Measurements from ENCODE around the gene CHI3L1.

Gene CHI3L1

GRCh38 chr1:203133970-203134725 is 52.4 kb downstream of the CHI3L1 start:
- DNase-seq (ENCODE audit: low read depth) = no peak

GRCh38 chr1:203131548-203132200 is 54.8 kb downstream of the CHI3L1 start:
- no peak for DNase-seq (ENCODE audit: low read depth)

GRCh38 chr1:203130358-203130985 is 56.0 kb downstream of the CHI3L1 start:
- no peak for DNase-seq (ENCODE audit: low read depth)

DNA sequence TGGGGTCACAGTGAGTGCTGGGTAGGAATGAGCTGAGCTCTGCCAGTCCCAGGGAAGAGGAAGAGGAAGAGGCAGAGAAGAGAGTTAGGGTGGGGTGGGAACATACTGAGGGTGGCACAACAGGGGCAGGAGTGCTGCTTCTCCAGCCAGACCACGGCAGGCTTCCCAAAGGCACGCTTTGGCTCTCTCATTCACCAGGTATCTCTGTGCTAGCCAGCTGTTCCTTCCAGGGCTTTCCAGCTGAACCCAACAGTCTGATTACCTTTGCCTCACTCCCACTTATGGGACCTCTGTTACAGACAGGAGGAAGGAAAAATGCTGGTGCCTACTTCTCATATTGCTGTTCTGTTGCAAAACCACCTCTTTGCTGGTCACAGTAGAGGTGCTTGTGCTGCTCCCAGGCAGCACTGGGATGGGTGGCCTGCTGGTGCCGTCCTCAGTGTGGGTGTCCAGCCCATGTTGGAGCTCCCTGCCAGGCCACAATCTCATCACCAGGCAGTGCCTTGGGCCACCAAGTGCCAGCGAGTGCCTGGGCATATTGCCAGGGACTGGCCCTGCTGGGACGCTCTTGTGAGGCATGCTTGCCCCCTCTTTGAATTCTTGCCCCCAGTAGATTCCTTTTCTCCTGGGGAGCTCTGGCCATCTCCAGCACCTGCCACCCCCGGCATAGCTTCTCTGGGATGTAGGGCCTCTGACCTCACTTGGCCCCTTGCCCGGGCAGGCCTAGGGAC is 56.8 kb downstream of the CHI3L1 start:
- no peak for DNase-seq (ENCODE audit: low read depth)
